Activated CD8-positive, alpha-beta memory T cell treated with anti-CD3 and anti-CD28 coated beads for 48 hours (primary cell): ENCODE data around the gene CLSTN2.

ENCODE experiments used
- DNase-seq, 3 experiments: peaks; one replicate each; pipeline ENCODE4 v3.0.0-alpha.2; 2020; ENCODE audit warnings: low read depth in 2 of 3, low spot score in 2 of 3

Gene CLSTN2

DNA sequence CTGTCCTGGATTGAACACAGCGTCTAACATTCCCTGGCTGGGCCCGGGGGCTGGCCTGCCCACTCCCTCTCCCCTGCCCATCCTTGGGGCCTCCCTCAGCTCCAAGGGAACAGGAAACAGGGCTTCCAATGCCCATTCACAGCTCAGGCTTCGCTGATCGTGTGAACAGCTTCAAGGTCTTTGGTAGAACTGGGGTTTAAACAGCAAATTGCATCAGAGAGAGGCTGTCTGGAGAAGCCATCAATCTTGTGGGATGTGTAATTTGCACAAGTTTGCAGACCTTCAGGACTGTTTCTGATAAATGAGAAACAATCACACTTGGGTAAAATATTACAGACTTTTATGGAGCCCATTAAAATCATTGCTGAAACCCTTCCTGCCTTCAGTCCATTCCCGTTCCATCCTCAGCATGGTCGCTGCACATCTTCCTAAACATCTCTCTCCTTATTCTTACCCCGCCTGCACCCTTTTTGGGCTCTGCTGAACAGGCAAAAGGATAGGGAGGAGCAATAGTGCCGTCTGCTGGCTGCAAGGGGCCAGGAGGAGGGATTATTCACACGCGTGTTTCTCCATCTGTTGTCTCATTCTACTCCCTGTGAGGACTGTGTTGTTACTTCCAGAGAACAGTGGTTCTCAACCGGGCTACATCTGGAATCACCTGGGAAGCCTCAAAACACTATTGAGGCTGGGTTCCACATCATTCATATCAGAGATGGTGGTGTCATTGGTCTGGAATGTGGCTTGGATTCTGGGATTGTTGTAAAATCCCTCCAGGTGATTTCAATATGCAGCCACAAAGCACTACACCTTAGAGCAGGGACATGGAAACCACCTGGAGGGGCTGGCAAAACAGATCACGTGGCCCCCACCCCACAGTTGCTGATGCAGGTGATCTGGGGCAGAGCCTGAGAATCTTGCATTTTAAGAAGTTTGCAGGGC is 116.3 kb downstream of the CLSTN2 start:
- DNase-seq, result no peak

DNA sequence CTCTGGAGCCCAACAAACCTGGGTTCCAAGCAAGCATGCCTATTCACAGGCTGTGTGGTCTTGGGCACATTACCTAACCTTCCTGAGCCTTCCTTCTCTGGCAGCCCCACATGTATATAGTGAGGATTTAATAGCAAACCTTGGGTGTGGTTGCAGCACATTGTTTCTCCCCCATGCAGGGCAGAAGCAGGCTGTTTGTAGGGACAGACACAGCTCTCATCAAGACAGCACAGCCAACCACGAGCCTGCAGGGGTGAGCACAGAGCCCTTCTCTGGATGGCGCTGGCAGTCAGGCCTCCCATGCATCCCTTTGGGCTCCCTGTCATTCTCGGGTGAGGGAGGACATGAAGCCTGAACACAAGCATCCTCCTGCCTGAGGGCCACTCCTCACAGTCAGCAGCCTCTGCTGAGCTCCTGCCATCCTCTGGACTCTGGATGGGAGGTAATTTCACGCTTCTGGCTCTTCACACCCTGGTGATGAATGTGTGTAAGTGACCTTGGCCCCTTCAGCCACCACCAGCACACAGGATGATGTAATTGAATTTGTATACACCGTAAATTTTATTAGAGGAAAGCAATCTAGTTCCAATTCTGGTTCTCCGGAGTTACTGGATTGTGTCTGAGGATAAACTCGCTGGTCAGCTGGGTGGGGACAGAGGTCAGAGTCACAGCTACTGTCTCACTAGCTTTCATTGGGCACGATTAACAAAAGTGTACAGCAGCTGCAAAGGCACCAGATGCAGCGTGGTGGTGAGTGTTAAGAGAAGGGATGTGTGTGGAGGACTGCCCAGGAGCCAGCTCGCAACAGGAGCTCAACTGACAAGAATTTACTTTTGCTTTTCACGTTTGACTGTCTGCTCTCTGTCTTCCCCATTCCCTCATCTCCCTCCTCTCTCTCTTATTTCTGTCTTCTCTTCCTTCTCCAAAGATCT is 118.1 kb downstream of the CLSTN2 start:
- no peak for DNase-seq

DNA sequence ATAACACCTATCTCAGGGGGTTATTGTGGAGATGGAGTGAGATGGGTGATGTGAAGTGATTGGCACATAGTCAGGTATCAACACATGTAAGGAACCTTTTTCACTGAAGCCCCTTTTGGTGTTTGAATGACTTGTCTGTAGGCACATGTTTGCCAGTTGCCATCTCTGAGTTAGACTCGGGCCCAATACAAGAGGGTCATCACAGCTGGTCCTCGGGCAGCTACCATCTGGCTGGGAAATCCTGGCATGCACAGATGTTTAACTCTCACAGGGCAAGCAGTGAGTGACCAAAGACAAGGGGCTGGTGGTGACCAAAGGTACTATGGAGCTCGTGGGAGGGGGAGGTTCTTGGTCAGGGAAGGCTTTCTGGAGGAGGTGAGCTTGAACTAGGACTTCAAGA is 118.8 kb downstream of the CLSTN2 start:
- no peak for DNase-seq

DNA sequence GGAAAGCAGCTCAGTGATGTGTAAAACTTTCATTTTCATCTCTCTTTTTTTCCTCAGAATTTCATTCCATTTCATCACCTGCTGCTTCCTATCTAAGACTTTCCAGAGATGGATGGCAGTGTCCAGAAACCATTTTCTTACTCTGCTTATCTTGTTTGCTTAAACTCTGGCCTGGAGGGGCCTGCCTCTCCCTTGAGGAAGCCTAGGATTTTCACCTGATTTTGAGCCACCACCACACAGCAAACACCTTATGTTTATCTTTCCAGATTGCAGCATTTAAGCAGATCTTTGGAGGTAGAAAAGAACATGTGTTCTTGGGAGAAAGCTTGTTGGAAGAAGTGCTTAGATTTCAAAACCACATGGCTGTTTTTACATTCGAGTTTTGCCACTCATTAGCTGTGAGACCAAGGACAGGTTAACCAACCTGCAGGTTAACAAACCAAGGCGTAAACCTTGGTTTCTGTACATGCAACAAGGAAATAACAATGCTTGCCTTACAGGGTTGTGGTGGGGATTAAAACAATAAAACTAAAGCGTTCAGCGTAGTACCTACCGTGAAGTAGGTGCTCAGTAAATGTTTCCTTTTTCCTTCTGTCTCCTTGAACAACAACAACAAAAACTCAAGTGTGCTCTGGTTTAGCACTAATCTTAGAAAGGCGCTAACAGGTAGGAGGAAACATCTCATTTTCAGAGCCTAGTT is 120.3 kb downstream of the CLSTN2 start:
- DNase-seq, result no peak

DNA sequence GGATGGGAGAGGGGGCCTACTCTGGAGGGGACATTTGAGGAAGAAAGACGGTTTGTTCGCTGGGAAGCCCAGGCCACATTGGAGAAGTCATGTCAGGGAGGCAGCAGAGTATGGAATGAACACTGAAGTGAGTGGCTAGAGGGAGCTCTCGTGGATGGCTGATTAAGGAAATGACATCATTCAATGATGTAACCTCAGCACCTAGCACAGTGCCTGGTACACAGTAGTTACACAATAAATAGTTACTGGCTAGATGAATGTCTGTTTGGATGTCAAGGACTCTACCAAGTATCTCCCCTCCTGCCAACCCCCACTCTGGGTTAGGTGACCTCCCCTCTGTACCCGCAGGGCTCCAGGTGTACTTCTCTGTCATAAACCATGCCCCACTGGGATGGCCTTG is 121.1 kb downstream of the CLSTN2 start:
- DNase-seq, result no peak

DNA sequence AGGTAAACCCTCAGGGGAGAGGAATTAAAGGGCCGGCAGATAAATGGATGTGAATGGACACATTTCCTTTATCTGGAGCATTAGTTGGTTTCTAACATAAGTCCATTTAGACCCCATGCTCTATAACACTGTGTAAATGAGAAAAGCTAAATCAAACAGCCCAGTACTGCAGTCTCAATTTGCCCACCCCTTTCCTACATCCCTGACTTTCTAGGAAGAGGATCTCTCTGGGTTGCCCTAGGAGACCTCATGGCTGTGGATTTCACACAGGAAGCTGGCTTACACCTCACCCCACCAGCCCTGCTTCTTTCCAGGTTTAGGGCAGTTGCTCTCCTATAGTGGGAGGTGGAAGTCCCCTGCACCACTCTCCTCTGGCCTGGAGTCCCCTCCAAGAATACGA is 126.2 kb downstream of the CLSTN2 start:
- no peak for DNase-seq

DNA sequence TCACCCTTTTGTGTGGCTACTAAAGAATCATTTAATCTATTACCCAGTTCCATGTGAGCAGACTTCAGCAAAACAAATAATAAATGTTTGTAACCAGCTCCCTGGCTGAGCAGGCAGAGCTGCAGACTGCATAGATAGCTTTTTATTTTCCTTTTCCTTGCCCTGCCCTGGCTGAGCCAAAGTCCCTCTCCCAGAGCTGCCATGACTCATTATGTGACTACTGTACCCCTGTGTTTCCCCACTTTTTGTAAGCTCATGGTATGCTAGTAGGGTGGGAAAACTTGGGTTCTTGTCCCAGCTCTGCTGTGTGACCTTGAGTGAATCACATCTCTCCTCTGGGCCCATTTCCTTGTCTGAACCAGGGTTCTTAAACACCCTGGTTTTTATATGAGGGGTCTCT is 127.5 kb downstream of the CLSTN2 start:
- DNase-seq, result no peak

DNA sequence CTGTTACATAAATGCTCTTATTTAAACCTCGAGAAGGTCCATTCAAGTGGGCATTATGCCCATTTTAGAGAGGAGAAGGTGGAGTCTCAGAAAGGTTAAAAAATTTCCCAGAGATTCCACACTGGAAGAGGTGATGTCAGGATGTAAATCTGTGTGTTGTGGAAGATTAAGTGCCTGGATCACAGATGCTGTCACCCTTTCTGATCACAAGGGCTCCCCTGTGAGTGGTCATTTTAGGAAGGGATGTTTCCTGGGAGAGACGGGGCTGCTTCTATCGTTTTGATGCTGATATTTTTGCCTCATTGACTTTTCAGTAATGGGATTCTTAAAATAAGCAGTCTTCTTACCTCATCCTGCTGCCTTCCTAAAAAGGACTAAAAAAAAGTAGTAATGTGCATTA is 132.5 kb downstream of the CLSTN2 start:
- no peak for DNase-seq

DNA sequence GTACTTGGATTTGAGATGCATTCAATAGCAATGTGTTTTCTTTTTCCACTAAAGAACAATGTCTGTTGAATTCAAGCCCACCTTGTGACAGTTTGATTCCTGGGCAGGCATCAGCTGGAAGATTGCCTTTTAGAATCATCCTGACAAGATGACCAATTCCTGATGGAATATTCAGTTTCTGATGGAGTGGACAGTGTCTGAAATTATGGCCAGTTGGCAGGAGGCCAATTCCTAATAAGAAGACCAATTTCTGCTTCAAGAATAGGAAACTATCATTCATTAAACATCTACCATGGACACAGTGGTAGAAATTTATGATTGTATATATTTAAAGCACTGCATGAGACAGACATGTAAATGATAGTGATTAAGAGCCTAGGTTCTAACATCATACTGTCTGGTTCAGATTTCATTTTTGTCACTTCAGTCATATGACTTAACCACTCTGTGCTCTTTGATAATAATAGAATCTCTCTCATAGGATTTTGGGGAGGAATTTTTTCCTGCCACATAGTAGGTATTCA is 133.6 kb downstream of the CLSTN2 start:
- no peak for DNase-seq

DNA sequence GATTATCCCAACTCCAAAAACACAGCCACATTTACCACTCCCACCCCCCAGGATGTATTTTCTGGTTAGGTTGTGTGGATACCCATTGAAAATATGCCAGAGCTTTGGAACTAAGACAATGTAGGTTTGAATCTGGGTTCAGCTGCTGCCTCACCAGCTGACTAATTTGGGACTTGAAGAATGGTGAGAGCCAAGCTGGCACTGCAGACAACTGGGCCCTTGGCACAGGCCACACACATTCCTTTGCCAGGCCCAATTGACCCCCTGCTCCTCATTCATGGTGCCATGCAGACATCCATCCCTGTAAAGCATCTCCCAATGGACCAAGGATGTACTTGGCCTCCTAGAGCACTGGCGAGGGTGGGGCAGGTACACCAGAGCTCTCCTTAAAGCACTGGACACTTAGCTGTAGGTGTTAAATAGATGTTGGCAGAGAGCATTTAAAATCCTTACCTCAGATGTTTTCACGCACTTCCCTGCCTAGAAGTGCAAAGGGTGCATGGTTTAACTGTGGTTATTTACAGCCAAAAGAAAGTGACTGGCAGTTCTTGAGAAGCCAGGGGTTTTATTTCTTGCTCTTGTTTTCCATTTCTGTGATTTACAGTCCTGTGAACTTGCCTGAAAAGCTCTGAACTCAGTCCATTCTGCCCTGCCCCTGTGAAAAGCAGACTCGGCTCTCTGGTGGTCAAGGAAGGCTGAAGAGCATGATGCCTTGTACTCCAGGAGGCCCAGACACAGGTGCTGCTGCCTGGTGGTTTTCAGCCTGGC is 138.5 kb downstream of the CLSTN2 start:
- DNase-seq, result no peak

DNA sequence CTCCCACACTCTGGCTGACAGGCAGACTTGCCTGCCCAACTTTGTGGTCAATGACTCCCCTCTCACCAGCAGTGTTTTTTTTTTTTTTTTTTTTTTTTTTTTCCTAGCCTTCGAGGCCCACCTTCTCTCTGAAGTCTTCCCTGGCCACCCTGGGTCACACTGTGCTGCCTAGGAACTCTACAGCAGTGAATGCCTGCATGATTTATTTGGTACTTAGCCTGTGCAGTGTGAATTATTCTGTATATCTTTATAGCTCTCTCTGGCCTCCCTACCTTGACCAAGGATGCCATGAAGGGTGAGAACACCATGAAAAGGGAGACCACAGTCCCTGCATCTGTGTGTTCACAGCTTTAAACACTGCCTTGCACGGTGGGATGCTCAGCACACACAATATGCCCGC is 141.6 kb downstream of the CLSTN2 start:
- no peak for DNase-seq

DNA sequence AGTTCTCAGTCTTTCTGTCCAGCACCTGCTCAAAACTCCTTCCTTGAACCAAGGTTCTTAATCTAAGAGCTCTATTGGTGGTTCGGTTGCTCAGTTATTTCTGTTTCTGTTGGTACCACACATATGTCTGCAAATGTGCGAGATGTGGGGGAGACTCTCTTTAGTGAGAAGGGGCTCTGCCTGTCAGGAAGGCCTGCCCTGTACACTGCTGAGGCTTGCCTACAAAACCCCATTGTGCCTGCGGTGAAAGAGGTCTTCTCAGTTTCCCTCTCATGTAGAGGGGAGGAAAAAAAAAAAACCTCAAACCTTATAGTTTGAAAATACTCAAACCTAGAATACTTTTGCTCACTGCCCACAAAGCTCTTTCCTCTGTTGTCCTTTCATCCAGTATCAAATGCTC is 142.4 kb downstream of the CLSTN2 start:
- no peak for DNase-seq

DNA sequence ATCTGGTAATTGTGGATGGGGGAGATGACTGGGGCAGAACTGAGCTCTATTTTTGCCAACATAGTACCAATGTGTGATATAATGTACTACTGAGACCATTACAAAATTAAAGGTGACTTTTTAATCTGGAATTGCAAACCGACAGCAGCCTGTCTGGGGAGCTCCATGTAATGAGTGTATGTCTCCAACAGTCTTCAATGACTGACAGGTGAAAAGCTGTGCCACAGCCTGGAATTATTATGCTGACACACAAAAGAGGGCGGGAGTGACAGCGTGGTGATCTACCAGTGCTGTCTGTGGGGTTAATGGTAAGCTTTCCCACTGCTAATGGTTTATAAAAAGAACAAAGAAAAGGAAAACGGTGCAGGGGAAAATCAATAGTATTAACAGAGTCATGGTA is 143.4 kb downstream of the CLSTN2 start:
- DNase-seq, result no peak

DNA sequence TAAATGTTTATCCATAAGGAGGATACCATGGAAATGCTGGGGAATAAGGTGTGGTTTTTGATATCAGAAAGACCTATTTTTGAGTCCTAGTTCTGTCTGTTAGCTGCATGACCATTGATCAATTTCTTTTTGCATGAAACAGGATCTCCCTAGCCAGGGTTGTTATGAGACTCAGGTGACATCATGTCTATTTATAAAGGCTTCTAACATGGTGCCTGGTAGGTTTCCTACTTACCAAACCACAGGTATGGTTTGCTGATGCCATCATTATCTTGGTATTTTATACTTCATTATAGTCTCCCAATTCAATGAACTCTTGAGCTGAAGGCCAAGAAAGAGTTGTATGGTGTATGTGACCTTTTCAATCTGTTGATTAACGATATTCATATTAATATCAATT is 144.0 kb downstream of the CLSTN2 start:
- no peak for DNase-seq

DNA sequence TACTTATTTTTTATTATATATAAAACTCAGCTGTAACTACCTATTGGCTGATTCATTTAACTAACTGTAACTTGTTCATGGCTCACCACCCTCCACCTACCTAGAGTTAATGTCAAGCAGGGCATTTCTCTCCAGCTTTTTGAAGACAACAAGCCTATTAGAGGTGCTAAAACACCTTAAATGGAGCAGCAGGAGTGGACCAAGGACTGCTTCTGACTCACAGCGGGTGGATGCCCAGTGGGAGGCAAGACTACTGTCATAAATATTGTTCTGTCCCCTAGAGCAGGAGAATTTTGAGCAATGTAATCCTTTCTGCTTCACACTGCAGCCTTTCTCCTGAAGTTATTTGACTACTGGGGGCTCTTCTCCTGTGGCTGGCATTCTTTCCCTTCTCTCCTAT is 146.9 kb downstream of the CLSTN2 start:
- DNase-seq, result no peak

DNA sequence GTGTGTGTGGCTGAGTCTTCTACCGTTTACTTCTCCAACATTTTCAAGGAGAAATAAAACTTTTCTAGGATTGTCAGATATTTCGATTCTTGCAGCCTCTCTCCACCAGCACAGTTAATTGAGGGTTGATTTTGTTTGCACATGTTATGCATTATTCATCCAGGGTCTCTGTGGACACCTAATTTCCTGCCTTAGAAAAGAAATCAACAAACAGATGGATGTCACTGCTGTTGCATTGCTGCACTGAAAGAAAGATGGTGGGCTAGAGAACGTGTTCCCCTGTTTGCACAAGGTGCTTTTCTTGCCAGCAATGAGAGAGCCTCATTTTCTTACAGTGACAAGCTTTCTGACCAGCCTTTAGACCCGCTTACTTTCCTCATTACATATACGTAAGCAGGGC is 150.0 kb downstream of the CLSTN2 start:
- DNase-seq, result no peak

DNA sequence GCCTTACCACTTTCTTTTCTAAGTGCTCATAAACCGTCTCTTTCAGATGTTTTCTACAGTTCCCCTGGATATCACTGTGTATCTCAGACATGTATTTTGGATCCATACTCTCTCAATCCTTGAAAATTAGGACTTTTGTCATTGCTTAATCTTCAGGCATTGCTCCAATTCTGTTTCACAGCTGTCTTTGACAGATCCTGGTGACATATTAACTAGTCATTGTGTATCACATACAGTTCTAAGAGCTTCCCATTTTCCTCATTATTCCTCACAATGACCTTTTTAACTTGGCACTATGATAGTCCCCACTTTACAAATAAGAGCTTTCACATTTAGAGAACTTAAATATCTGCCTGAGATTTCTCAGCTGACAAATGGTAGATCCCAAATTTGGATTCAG is 151.7 kb downstream of the CLSTN2 start:
- DNase-seq, result no peak

DNA sequence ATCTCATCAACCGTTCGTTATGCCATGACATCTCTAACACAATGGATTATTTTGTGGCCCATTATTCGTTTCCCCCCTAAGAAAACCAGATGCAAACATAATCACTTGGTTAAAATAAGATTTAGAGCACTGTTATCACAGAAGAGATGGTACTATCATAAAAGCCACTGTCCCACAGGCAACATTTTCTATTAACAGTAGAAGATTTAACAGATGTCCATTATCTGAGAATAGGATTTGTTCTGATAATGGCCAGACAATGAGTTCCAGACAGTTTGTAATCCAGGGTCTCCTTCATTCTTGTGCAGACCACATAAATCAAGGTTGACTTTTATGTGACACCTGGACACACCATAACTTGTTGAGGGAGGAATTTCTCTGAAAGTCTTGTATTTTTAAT is 153.1 kb downstream of the CLSTN2 start:
- DNase-seq, result no peak

DNA sequence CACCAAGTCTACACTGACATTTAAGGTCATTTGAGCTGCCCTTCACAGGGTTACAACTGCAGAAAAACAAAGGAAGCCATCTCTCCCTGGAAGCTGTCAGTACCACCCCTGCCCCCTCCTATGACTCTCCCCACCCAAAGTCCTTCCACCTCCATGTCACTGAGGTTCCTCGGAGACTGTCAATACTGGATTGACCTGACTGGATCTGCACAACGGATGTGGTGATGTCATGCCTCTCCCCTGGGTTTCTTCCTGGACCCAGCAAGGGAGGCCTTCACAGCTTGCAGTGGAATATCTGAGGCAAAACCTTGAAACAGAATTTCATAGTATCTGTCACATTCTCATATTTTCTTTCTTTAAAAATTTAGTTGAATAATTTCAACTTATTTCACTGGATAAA is 153.5 kb downstream of the CLSTN2 start:
- no peak for DNase-seq

DNA sequence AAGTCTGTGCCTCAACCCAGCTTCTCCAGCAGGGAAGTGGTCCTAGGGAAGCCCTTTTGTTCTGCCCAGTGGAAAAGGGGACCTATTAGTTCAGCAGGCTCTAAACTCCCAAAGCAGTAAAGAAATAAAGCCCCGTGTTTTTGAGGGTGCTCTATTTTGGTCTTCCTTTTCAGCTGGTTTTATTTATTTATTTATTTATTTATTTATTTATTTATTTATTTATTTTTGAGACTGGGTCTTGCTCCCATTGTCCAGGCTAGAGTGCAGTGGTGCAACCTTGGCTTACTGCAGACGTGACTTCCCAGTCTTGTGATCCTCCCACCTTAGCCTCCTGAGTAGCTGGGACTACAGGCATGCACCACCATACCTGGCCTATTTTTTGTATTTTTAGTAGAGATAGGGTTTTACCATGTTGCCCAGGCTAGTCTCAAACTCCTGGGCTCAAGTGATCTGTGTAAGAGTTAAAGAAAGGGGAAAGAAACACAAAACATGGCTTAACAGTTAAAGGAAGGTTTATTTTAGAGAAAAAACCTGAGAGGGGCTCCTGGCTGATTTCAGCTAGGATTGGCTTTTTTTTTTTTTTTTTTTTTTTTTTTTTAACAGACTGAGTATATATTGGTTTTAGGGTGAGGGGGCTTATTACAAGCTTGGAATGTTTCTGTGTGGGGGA is 154.6 kb downstream of the CLSTN2 start:
- DNase-seq, result no peak
